IPS-15b (cell line): ENCODE measurements around the gene CDCA3.
"Not testable (repeated sequence)": the region's sequence is repeated elsewhere in the genome, so short reads cannot be mapped to it uniquely, and the experiment has no call there.

Source experiments
- H3K27me3 ChIP-seq: one replicate; pipeline ENCODE4 v1.6.1; 2013; ENCODE audit warnings: low read length; ENCODE audit not compliant: control insufficient read depth, insufficient read depth
- H3K36me3 ChIP-seq: one replicate; pipeline ENCODE4 v1.6.1; 2013; ENCODE audit warnings: low read length; ENCODE audit not compliant: control insufficient read depth, insufficient read depth
- H3K4me1 ChIP-seq: one replicate; pipeline ENCODE4 v1.6.1; 2013; ENCODE audit warnings: mild to moderate bottlenecking, low read length; ENCODE audit not compliant: control insufficient read depth, insufficient read depth
- H3K4me3 ChIP-seq: one replicate; pipeline ENCODE4 v1.5.1; 2013; ENCODE audit warnings: low read depth, low read length
- H3K9ac ChIP-seq: one replicate; pipeline ENCODE4 v1.6.1; 2013; ENCODE audit warnings: low read depth, mild to moderate bottlenecking, low read length
- H3K9me3 ChIP-seq: one replicate; pipeline ENCODE4 v1.6.1; 2013; ENCODE audit warnings: mild to moderate bottlenecking, low read length; ENCODE audit not compliant: control insufficient read depth, insufficient read depth

CDCA3 gene

DNA sequence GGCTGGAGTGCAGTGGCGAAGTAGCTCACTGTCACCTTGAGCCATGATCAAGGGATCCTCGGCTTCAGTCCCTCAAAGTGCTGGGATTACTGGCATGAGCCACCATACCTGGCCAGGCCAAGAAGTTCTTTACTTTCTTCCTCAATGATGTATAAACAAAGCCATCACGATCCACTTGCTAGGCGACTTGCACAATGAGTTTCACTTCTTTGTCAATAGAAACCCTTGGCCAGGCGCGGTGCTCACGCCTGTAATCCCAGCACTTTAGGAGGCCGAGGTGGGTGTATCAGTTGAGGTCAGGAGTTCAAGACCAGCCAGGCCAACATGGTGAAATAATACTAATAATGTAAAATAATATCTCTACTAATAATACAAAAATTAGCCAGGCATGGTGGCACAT lies 36.4 kb upstream of the CDCA3 start:
- H3K9me3 ChIP-seq, result no peaks in the 10 kb centered on the region
- no peak overlapping the region for H3K4me3 ChIP-seq
- no peaks in the 10 kb centered on the region for H3K27me3 ChIP-seq
- no peak overlapping the region for H3K9ac ChIP-seq
- H3K4me1 ChIP-seq, result peaks cover 18% of the 10 kb centered on the region
- H3K36me3 ChIP-seq, result peaks cover 7% of the 10 kb centered on the region

GRCh38 chr12:6886206-6886999 lies 35.3 kb upstream of the CDCA3 start:
- H3K9ac ChIP-seq, H3K27me3 ChIP-seq: not testable (repeated sequence)

DNA sequence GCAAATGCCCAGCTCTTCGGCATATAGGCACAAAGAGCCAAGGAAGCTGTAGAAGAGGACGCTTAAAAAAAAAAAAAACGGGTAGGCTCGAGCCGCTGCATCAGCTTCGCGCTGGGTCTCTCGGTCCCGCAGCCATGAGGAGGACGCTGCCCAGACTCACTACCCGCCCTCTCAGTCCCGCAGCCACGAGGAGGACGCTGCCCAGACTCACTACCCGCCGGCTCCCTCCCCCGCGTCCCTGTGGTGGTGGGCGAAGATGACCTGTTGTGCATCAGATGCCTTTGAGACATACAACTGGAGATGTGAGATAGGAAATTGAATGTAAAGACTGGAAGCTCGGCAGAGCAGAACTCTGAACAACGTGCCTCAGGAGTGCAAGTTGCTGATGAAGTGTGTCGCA lies 33.5 kb upstream of the CDCA3 start:
- no peaks in the 10 kb centered on the region for H3K27me3 ChIP-seq
- peaks cover 7% of the 10 kb centered on the region for H3K36me3 ChIP-seq
- H3K9me3 ChIP-seq, result no peaks in the 10 kb centered on the region
- no peak overlapping the region for H3K4me3 ChIP-seq
- no peak overlapping the region for H3K9ac ChIP-seq
- peaks cover 13% of the 10 kb centered on the region for H3K4me1 ChIP-seq

More at GRCh38 chr12:6886206-6886999, 35.3 kb upstream of the CDCA3 start:
- H3K9me3 ChIP-seq, H3K36me3 ChIP-seq, H3K4me3 ChIP-seq: not testable (repeated sequence)
- peaks cover 18% of the 10 kb centered on the region for H3K4me1 ChIP-seq

DNA sequence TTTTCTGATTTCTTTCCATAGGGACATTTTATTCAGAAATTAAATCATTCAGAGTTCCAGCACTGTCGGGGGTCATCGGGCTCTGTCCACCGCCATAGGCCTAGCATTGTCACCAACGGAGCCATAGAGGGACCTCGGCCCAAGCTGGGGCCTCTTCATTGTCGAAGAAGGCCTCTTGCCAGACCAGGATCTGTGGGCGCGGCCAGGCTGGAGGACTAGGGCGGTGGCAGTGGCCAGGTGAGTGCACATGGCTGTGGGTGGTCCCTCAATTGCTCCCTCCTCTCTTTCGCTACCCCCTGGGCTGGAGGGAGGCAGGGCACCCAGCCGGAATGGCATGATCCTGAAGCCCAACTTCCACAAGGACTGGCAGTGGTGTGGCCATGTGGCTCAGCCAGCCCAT lies 32.6 kb upstream of the CDCA3 start:
- Histone ChIP-seq H3K9ac (no peak overlapping the region), H3K27me3 (no peaks in the 10 kb centered on the region)

DNA sequence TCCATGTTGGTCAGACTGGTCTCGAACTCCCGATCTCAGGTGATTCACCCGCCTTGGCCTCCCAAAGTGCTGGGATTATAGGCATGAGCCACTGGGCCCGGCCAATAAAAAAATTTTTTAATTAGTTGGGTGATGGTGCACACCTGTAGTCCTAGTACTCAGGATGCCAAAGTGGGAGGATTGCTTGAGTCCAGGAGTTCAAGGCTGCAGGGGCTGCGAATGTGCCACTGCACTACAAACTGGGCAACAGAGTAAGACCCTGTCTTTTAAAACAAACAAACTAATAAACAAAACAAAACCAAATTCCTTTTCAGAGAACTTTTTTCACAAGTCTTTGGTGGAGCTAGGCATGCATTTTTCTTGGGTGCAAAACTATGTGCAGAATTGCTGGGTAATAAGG lies 32.2 kb upstream of the CDCA3 start:
- Histone ChIP-seq H3K9me3 (no peaks in the 10 kb centered on the region), H3K36me3 (peaks cover 7% of the 10 kb centered on the region), H3K9ac (no peak overlapping the region), H3K27me3 (no peaks in the 10 kb centered on the region), H3K4me3 (no peak overlapping the region), H3K4me1 (peaks cover 9% of the 10 kb centered on the region)

More for the DNA sequence above, 32.6 kb upstream of the CDCA3 start:
- Histone ChIP-seq H3K4me1 (peaks cover 13% of the 10 kb centered on the region), H3K36me3 (peaks cover 7% of the 10 kb centered on the region), H3K4me3 (no peak overlapping the region), H3K9me3 (no peaks in the 10 kb centered on the region)

DNA sequence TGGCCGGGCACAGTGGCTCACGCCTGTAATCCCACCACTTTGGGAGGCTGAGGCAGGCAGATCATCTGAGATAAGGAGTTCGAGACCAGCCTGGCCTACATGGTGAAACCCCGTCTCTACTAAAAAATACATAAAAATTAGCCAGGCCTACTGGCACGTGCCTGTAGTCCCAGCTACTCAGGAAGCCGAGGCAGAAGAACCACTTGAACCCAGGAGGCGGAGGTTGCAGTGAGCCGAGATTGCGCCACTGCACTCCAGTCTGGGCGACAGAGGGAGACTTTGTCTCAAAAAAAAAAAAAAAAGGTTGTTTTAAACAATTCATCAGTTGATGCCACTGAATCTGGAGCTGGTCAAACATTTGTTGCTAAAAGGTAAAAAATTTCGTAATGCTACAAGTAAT lies 28.7 kb upstream of the CDCA3 start:
- not testable (repeated sequence) for H3K9me3 ChIP-seq, H3K9ac ChIP-seq, H3K27me3 ChIP-seq, H3K4me1 ChIP-seq, H3K4me3 ChIP-seq, H3K36me3 ChIP-seq

- not testable (repeated sequence) for H3K27me3 ChIP-seq, H3K9ac ChIP-seq, H3K4me1 ChIP-seq, H3K9me3 ChIP-seq
- peaks cover 33% of the 10 kb centered on the region for H3K36me3 ChIP-seq
- peak overlapping the region; percentile 55 for H3K4me3 ChIP-seq
These were observed 22.9 kb upstream of the CDCA3 start for GRCh38 chr12:6874015-6874368.

DNA sequence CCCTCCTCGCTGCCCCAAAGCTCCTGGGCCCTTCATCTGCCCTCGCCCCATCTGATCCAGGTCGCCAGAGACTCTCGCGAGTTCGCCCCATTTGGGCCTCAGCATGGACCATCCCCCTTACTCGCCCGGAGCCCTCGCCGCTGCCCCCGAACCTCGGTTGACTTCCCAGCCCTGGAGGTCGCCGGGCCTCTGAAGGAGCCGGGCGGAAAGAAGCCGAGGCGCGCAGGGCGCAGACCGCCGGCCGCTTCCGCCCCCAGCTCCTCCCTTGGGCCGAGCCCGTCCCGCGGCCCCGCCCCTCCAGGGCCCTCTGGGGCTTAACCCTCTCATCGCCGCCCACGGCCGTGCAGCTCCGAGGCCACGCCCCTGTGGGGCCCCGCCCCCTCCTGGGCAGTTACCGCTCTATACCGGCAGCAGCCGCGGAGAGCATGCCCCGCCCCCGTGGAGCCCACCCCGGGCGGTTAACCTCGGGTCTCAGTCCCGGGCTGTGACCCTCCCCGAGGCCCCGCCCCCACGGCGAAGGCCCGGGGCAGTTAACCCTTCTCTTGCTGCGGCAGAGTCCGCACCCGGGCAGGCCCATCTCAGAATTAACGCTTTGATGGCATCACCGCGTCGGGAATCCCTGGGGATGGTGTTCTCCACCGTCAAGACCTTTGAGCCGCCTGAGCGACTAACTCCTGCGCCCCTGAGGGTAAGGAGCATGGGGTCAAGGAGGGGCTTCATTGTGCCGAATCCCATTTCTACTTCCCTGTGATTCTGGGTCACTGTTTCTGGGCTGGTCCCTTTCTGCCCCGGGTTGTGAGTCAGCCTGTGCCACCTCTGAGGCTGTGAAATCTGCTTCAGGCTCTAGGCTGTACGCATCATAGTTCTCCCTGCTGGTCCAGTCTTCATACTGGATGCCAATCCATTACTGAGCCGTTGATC lies 22.3 kb upstream of the CDCA3 start, which contains the start of gene SPSB2:
SPSB2 (minus strand) TSS at position 210 of the 921 bp plus-strand sequence. CDS start 402 bp downstream, outside the sequence.
- H3K36me3 ChIP-seq, result peaks cover 37% of the 10 kb centered on the region
- no peaks in the 10 kb centered on the region for H3K27me3 ChIP-seq
- H3K4me1 ChIP-seq, result peaks cover 3% of the 10 kb centered on the region
- no peaks in the 10 kb centered on the region for H3K9me3 ChIP-seq
- H3K9ac ChIP-seq, result peak within 1 kb of the TSS; percentile 89
- H3K4me3 ChIP-seq, result peak within 1 kb of the TSS; percentile 97

GRCh38 chr12:6872073-6873048 lies 21.3 kb upstream of the CDCA3 start:
- peak overlapping the region; percentile 97 for H3K4me3 ChIP-seq
- peak overlapping the region; percentile 89 for H3K9ac ChIP-seq
- H3K4me1 ChIP-seq, result peaks cover 3% of the 10 kb centered on the region
- peaks cover 37% of the 10 kb centered on the region for H3K36me3 ChIP-seq
- H3K27me3 ChIP-seq, result no peaks in the 10 kb centered on the region
- no peaks in the 10 kb centered on the region for H3K9me3 ChIP-seq

GRCh38 chr12:6871052-6871957 lies 20.2 kb upstream of the CDCA3 start:
- Histone ChIP-seq H3K9me3 (no peaks in the 10 kb centered on the region), H3K9ac (peak overlapping the region; percentile 68), H3K4me3 (peak overlapping the region; percentile 97), H3K4me1 (peaks cover 8% of the 10 kb centered on the region), H3K36me3 (peaks cover 37% of the 10 kb centered on the region), H3K27me3 (no peaks in the 10 kb centered on the region)
